Kidney glomerular epithelial cell (primary cell): Measurements from ENCODE around the gene CADM1.

ENCODE experiments used
- DNase-seq: peaks from one replicate; lab custom pipeline; 2025; lab: John Stamatoyannopoulos, UW

The CADM1 gene

DNA sequence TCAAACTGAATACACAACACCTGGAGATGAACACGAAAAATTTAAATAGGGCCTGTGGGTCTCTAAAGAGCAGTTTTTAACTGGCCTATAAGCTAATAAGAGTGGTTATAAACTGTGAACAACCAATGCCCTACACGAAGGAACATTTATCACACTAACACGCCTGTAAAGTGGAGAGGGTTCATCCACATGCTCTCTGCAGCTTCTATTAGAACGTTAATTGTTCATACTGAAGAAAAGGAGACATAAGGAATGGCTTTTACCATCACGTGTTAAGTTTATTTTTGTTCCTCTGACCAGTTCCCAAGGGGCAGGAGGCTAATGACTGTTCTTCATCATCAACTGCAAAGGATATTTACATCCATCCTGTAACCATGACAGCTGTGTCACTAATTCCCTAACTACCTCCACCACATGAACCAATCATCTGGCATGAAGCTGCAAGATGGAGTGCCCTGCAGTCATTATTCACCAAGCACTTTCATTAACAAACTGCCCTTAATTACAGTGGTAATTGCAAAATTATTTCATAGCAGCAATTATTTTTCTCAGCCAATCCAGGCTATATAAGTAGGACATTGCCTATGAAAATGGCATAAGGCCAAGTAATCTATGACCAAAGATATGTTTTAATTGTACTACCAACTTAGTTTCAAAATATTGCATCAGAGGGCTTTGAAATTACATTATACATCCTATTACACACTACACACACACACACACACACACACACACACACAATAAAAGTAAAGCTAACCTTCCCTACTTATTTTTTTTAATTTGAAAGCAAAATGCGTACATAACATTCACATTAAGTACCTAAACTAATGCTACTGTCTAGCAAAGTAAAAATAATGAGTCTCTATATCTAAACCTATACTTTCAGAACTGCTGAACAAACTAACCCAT lies 186.7 kb downstream of the CADM1 start:
- DNase-seq, result no peak

DNA sequence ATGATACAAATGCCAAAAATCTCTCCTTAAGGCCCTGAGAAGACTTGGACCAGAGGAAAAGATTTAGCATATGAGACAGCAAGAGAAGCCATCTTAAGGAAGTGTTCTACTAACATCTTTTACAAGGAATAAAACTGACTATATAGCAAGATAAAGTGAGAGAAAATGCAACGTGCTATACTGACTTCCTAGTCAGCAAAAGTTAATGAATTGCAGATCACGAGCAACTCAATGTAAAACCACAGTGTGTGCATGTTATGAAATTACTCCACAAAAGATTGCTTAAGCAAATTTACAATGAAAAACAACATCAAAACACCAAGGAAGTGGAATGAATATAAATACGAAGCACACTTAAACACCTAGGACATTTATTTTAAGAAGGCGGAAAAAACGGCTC lies 187.5 kb downstream of the CADM1 start:
- no peak for DNase-seq

DNA sequence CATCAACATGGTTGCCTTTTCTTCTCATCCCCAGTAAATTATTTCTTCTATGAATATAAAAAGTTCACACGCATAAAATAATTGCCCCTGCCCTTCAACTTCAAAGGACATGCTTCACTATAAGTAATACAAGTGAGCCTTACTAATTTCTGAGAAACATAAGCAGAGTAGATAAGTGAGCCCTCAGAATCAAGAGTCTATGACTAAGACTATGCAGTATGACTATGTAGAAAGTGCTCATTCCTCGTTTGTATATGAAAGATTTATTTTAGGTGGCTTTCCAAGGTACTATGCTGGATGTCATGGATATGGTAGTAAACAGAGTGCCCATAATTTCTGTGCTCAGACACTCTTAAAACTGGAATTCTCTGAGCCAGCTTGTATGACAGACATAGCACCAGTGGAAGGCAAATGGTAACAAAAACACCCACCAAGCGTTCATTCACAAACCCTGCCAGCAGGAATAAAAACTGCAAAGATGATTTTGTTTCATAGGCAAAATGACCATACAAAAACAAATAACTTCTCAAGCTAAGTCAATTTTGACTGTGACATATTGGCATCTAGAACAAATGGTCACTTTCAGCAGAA lies 189.8 kb downstream of the CADM1 start:
- DNase-seq, result no peak

DNA sequence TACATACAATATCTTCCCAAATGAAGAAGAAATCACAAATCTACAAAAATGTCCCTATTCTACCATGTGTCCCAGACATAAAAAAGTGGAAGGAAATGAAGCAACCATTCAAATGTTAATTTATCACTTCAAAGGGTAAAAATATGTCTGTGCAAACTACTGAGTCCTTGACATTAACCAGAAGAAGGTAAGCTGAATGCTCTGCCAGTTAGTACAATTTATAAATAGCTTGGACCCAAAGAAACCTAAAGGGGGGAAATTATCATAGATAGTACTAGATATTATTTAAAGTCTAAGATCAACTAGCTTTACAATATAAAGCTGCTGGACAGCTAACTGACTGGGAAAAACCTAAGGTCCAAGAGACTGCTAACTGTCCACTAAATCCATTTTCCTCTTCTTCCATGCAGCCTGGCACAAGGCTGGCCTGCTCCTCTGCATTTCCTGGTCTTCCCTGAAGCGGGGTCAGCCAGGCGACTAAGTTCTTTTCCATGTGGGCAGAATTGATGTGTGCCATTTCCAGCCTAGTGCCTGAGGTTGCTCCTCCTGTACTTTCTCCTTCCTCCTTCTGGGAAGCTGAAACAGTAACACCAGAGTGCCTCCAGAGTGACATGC lies 190.9 kb downstream of the CADM1 start:
- no peak for DNase-seq

DNA sequence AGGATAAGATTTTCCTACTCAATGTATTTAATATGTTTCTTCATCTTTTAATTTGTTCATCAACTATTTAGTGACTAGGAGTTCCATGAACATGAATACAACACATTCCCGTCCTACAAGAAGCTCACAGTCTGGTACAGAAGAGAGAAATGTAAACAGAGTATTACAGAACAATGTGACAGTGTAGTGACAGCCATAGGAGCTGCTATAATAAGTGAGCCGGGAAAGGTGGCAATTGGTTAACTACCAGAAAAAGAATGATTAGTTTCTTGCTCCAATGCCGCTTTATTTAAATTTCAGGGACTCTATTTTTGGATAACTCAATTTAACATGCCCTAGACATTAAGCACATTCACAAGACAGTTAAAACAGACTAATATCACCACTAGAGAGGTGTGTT lies 192.3 kb downstream of the CADM1 start:
- no peak for DNase-seq

DNA sequence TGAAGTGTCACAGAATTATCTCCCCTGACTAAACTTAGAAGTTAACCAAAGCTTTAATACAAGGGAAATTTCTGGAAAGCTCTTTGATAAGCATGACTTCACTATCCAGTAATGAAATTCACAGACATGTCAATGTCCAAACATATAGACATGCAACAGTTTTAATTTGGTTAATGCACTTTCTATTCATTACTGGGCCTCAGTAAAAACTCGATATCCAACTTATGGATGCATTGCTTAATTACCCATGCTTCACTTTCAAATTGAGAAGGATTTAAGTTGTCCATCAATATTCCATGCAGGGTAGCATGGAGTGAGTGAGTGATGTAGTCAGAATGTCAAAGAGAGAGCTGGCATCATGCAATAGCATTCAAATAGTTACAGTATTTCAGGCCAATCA lies 197.5 kb downstream of the CADM1 start:
- DNase-seq, result no peak

DNA sequence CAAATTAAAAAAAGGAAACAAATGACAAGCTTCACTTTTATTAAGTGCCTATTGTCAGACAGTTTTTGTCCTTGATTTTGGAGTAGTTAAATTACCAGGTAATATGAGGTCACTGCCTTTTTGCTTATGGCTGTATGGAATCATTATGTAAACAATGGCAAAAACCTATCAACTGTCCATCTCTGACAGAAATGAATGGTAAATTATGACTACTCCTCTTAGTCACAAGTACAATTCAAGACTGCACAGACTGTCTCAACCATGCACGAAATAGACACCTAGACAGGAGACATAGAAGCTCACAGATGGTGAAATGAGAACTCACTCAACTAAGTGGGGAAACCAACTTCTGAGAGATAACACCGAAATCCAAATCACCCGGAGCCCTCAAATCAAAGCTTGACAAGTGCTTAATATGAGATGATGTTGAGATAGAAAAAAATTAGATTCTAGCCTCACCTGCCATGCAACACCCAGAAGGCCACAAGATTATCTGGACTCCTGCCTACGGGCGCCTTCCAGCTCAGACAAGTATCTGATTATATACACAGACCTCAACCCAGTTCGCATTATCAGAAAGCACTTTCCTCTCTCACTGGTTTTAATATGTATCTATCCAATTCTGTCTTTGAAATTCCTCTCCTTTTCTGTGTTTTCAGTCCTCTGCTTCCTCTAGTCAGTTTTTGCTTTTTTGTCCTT lies 199.3 kb downstream of the CADM1 start:
- DNase-seq, result peak; percentile 13

DNA sequence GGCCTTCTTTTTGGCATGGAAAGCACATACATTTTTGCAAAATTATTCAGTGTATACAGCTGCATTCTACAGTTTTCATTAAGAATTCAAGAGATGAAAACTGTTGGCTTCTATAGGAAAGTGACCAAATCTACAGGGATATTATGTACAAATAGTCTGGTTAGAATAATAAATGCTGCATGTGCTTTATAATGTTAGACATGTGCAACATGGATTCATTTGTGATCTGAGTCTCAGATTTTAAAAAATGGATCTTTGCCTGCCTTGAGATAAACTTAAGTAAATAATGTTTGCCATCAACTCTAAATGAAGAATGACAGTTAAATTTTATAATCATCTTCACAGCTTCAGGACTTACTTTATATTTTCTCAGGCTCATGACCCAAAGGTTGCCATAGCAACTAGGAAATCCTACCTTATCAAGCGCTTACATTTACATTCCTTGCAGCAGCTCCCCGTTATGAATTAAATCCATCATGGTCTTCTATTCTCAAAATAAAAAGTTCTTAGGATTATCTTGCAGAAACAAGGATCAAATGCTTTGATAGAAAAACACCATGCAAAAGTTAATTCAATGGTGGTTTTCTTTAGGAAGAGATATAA lies 200.2 kb downstream of the CADM1 start:
- DNase-seq, result no peak

DNA sequence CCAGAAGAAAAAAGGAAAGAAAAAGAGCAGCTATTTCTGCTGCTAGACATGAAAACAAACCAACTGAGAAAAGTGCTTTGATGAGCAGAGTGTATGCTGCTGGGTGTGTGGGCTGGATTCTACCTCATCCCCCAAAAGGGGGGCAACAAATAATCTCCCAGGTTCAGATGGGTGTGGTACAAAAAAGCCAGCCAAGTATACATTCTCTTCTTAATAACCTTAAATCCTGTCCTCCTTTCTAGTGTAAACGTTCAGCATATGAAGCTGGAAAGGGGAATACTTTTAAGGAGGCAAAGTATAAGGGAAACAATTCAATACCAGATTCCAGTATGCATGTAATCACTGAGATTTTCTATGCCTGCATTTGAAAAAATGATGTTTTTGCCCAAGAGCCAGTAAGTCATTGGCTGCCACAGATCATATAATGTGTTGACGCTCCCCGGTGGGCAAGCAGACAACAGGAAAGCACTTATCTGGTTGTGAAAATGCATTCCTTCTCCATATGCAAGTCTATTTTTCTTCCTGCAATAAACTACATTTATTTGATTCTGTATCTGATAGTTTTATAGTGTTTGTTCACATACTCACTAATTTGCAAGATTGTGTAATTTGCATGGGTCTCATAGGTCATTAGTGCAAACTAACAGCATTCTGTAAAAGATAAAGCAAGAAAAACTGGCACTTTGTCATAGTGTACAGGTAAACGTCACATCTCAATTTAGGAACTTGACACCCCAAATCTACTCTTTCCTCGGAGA lies 201.1 kb downstream of the CADM1 start:
- no peak for DNase-seq

DNA sequence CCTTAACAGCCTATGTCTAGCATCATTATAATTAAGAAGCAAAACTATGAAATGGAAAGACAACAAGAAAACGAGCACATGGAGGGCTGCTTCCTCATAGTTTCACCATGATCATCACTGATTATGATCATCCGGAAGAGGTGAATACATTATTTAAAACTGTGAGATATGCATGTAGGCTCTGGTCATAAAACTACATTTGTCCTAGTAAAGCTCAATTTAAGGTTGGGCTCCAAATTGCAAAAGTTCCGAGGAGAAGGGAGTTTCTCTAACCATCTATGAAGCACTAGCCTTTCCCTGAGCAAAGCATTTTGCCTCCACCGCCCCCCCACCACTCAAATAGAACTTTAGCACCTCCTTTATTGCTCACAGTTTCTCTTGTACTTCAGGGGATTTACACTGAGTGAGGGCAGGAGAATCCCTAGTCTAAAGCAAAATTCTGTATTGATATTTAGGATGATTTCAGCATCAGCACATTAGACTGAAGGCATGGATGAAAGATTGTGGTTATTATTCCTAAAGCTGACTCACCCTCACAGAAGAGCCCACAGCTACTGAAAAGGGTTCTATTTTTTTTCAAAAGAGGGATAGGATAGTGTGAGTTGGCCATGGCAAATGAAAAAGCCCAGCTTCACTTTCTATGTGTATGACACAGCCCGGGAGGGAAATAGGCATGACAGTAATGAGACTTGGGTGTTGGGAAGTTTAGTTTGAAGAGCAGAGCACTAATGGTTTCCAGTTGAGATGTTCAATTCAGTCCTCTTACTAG lies 203.4 kb downstream of the CADM1 start:
- peak; percentile 90 for DNase-seq

DNA sequence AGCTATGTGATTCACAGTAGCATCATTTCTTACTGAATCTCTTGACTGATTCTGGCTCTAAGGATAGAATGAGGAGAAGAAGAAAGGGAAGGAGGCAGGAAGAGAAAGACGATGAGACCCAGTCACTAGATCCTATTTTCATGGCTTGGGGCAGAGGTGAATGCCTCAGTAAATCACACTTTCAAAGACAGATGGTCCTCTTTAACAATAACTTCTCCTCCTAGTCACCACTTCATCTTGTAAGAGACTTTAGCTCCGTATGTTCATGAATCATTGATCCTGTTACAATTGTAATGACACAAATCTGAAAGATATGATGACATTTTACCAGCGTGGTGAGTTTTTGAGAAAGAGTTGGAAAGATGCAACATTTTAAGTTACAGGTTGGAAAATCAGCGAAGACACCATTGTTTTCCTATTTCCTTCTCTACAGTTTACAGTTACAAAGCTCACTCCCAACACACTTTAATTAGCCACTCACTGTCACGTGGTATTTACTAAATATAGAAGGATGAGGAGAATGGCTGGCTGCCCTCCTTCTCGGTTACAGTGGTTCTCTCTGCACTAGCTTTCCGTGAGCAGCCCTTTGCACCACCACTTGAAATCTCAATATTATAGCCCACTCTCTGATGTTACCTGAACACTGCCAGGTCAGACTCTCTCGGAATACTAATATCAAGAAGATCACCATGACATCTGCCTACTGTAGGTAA lies 205.8 kb downstream of the CADM1 start:
- no peak for DNase-seq

DNA sequence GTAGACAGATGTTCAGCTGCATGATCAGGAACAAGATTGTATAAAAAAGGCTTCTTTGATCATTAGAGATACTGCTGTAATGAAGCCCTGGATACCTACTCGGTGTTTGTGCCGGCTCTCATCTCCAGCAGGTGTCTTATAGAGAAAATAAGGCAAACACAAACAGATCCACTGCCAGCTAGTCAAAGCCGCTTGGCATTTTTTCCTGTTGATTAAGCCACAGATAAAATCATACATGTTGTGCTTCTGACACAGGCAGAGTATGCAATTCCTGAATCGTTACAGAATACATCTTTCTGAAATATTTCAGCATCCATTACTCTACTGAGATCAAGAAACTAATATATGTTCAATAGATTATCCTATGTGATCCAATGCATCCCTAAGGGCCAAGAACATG lies 206.9 kb downstream of the CADM1 start:
- no peak for DNase-seq

DNA sequence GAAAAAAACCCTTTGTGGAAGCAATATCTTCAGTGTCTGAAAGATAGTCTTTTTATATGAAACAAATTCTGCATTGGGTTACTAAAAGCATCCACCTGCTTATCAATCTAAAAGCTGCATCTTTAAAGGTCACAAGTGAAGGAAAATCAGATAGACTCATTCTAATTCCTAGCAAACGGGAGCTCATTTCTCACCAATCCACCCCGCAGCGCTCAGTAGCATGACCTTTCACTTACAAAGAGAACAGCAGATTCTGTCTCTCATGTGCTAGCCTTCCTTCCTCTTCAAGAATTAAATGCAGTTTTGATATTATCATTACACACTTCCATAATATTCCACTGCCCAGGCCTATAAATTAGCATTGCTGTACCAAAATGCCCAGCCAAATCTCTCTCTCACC lies 212.9 kb downstream of the CADM1 start:
- no peak for DNase-seq

DNA sequence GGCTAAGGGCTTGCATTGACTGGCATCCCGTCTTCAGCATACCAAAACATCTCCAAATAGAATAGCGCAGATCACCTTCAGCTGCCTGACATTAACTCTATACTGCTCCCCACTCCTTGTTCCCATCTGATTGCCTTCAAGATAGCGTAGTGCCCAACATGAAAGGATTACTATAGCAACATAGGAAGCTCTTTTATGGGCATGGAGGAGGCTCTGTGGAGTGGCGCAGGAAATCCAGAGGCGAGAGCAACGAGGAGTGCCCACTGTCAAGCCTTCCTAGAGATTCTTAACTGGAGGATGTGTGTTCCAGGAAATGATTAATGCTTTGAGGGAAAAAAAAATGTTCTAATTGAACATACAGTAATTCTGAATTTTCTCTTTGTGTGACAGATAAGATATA lies 213.3 kb downstream of the CADM1 start:
- no peak for DNase-seq

DNA sequence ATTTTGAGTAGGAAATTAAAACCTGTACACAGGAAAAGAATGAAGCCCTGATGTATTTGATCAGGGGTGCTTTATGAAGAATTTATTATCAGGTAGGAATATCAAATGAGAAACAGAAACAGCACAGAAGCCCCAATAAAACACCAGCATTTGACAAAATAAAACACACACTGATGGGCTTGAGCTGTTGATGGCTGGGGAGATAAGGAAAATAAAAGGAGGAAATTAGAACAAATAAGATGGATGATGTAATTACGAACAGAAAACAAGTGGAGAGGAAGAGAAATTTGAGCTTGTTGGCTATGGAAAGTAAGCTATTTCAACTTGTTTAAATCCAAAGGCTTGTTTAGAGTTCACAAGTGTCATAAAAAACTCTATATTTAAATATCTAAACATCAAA lies 213.7 kb downstream of the CADM1 start:
- DNase-seq, result no peak

DNA sequence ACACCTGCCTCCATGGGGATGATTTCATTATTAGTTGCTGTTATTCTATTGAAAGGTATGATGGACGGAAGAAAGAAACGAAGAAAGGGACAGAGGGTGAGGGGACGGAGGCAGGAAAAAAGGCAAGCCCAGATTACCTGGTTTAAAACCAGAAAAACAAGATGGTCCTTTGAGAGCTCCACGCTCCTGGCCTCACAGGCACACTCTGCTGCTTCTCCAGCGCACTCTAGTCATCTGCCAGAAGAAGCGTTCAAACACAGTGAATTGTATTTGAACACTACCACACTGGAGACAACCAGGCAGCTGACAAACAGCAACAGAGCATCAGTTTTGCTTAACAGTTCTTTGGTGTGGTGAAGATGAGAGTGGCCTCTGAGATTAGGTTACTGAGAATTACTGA lies 216.9 kb downstream of the CADM1 start:
- no peak for DNase-seq

DNA sequence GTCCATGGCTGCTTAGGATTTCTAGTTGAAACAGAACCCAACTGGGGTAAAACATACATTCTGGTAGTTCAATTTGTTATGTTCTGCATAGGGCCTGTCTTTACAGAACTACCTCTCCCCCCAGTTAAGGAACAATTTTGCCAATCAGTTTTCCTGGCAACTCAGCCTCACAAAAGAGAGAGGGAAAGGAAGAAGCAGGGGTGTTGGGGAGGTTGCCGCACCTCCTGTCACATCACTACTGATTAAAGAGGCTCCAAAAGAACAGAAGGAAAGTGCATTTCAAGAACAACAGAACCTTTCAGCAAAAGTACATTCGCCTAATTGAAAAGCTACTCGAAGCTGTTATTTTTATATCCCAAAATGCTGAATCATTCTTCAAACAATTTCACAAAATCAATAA lies 217.6 kb downstream of the CADM1 start:
- no peak for DNase-seq

DNA sequence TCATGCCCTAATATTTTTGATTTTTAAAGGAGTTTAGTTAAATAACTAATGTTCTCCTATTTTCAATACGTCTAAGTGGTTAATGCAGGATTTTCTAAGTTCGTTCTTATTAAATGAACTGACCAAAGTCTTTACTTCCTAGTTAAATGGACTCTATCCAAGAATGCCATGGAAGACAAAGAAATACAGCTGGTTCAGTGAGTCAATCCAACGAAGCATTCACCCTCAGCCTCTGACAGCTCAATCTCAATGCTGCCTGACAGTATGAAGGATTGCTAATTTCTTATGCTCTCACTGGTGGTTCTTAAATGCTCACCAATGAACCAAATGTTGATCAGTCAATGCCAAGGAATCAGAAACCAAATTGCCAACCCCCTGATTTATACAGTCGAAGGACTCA lies 219.4 kb downstream of the CADM1 start:
- peak; percentile 58 for DNase-seq

DNA sequence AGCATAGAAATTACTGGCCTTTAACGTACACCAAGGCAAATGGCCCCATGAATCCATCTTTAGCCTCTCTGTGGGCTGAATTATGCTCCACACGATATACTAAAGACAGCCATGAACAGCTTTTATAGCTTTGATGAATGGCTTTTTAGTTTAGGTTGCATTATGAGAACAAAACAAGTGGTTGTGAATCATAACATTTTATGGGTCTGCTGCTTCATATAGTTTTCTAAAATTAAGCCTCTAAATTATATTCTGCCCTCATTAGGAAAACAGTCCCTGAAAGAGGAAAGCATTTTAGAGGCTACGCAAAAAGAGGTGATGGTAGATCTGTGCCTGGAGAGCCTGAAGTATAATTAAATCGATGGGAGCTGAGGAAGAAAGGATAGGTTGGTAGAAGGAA lies 221.3 kb downstream of the CADM1 start:
- DNase-seq, result no peak

DNA sequence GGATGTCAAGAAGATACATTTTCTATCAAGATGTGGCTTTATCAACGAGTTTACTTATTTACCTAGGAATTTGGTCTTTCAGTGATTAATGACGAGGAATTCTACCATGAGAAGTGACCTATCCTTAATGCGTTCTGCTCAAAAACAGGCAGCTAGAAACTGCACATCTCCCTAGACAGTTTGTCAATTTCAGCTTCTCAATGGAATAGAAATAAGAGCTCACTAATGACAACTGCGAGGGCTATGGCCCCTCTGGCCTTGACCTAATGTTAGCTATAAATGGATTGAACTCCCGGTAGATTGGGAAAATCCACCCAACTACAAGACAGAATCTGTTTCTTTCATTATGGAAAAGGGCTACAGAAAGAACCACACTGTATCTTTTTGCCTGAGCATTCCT lies 223.4 kb downstream of the CADM1 start:
- no peak for DNase-seq
